Panc1 (cell line): ENCODE results near the gene SLC9A5. TPM values are rescaled to one million over a fixed set of nuclear protein-coding genes. Genes with fewer than 3 reads are reported as not detected.

Experiments used
- ATAC-seq: fragments of 200-7000 bp; cut with Tn5 transposase; 2 replicates; pipeline ENCODE4 v1.9.1; 2020; ENCODE audit warnings: mild to moderate bottlenecking, moderate library complexity
- BruUV-seq: library from RNA; stranded (reverse); fragments of 400-500 nt; replicated peaks from 2 replicates; lab custom pipeline; 2021; lab: Mats Ljungman, UMichigan
- CTCF ChIA-PET: fragments of 300-600 bp; sonication (Branson Sonifier 250); formaldehyde crosslinking; loops from one replicate; lab custom pipeline; 2022; ENCODE audit warnings: antibody characterized with exemption; lab: Charles Lee
- POLR2A ChIA-PET: fragments of 300-600 bp; sonication (Branson Sonifier 250); formaldehyde crosslinking; loops from one replicate; lab custom pipeline; 2022; ENCODE audit warnings: antibody characterized with exemption; lab: Charles Lee
- DNase-seq: peaks from one replicate; pipeline ENCODE4 v3.0.0-alpha.2; 2010; ENCODE audit warnings: low read depth, low spot score
- H3K27ac ChIP-seq: 2 replicates; pipeline ENCODE4 v1.5.1; 2011; ENCODE audit warnings: mild to moderate bottlenecking, low read length, inconsistent platforms
- H3K27me3 ChIP-seq: fragments of 200-500 bp; sonication (Bioruptor generic); 2 replicates; pipeline ENCODE4 v1.6.0; 2014; ENCODE audit warnings: low read length, inconsistent platforms; ENCODE audit not compliant: control insufficient read depth, insufficient read depth
- H3K36me3 ChIP-seq: fragments of 200-500 bp; sonication (Bioruptor generic); 2 replicates; pipeline ENCODE4 v1.5.1; 2014; ENCODE audit warnings: inconsistent platforms, mild to moderate bottlenecking, low read length, moderate library complexity; ENCODE audit not compliant: control insufficient read depth, insufficient read depth
- H3K4me1 ChIP-seq: 2 replicates; pipeline ENCODE4 v1.5.1; 2011; ENCODE audit warnings: inconsistent platforms, mild to moderate bottlenecking, low read length, moderate library complexity; ENCODE audit not compliant: control insufficient read depth, insufficient read depth
- H3K4me3 ChIP-seq, 2 experiments: 2 replicates each; pipeline ENCODE4 v1.5.1; 2011 to 2012; ENCODE audit warnings: low read depth in 2 of 2, low read length in 2 of 2, mild to moderate bottlenecking in 2 of 2, inconsistent platforms in 1 of 2, moderate library complexity in 1 of 2
- H3K9me3 ChIP-seq: fragments of 200-500 bp; sonication (Bioruptor generic); 2 replicates; pipeline ENCODE4 v1.5.1; 2014; ENCODE audit warnings: low read depth, mild to moderate bottlenecking, inconsistent platforms, low read length, moderate library complexity; ENCODE audit not compliant: control insufficient read depth, insufficient read depth
- CTCF ChIP-seq: fragments of 450-650 bp; IDR thresholded peaks from 2 replicates; pipeline ENCODE4 v1.5.1; 2017; ENCODE audit warnings: mild to moderate bottlenecking
- POLR2AphosphoS5 ChIP-seq: IDR thresholded peaks from 2 replicates; pipeline ENCODE4 v1.6.1; 2012; ENCODE audit warnings: mild to moderate bottlenecking, low read depth, low read length, moderate library complexity
- SIN3A ChIP-seq: IDR thresholded peaks from 2 replicates; pipeline ENCODE4 v1.6.1; 2012; ENCODE audit warnings: low read depth, mild to moderate bottlenecking, low read length, moderate library complexity, borderline replicate concordance; ENCODE audit not compliant: insufficient read depth
- TCF7L2 ChIP-seq: IDR thresholded peaks from 2 replicates; pipeline ENCODE4 v1.6.1; 2011; ENCODE audit warnings: mild to moderate bottlenecking, low read depth, low read length, inconsistent platforms
- in situ Hi-C: cut with HindIII; loops from 2 replicates; pipeline ENCODE4 v1.10.0; 2016; ENCODE audit warnings: low sequenced_read_pairs, low pct_unique_long_range_greater_than_20kb
- intact Hi-C: fragments of 100-400 bp; cut with micrococcal nuclease; formaldehyde crosslinking; loops from one replicate; pipeline ENCODE4 v1.10.0; 2022; ENCODE audit not compliant: unreplicated experiment
- total RNA-seq: library from RNA; stranded (reverse); gene quantifications from one replicate; pipeline ENCODE4 v1.2.1, GENCODE V29; 2021; ENCODE audit not compliant: unreplicated experiment
- TF ChIP-seq, protein P1 (sequence below), 2 experiments: IDR thresholded peaks; 2 replicates each; pipeline ENCODE4 v1.6.1; 2011 to 2012; ENCODE audit warnings: low read depth in 2 of 2, control low read depth in 1 of 2, low read length in 1 of 2, mild to moderate bottlenecking in 1 of 2, moderate library complexity in 1 of 2; ENCODE audit not compliant: insufficient read depth in 1 of 2

Gene SLC9A5
- total RNA-seq, 1 experiment from 2014 or later, result 1.7 TPM

DNA sequence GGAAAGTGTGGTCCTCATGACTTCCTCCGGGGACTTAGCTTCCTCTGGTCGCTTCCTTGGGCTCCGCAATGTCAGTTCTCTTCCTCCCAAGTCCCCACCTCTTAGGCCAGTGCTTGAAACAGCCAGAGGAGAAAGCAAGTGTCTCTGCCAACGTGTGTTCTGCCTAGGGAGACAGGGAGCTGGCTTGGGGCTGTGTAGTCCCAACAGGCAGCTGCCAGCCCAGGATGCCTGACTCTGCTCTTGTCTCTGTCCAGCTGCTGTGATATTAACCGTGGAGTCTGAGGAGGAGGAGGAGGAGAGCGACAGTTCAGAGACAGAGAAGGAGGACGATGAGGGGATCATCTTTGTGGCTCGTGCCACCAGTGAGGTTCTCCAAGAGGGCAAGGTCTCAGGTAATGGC lies 17.1 kb downstream of the SLC9A5 start:
- CTCF ChIA-PET, result no interaction called here
- H3K27me3 ChIP-seq, result no peaks in the 10 kb centered on the region
- H3K9me3 ChIP-seq, result no peaks in the 10 kb centered on the region
- TF ChIP-seq POLR2AphosphoS5, result no peak
- TF ChIP-seq, protein P1, sequence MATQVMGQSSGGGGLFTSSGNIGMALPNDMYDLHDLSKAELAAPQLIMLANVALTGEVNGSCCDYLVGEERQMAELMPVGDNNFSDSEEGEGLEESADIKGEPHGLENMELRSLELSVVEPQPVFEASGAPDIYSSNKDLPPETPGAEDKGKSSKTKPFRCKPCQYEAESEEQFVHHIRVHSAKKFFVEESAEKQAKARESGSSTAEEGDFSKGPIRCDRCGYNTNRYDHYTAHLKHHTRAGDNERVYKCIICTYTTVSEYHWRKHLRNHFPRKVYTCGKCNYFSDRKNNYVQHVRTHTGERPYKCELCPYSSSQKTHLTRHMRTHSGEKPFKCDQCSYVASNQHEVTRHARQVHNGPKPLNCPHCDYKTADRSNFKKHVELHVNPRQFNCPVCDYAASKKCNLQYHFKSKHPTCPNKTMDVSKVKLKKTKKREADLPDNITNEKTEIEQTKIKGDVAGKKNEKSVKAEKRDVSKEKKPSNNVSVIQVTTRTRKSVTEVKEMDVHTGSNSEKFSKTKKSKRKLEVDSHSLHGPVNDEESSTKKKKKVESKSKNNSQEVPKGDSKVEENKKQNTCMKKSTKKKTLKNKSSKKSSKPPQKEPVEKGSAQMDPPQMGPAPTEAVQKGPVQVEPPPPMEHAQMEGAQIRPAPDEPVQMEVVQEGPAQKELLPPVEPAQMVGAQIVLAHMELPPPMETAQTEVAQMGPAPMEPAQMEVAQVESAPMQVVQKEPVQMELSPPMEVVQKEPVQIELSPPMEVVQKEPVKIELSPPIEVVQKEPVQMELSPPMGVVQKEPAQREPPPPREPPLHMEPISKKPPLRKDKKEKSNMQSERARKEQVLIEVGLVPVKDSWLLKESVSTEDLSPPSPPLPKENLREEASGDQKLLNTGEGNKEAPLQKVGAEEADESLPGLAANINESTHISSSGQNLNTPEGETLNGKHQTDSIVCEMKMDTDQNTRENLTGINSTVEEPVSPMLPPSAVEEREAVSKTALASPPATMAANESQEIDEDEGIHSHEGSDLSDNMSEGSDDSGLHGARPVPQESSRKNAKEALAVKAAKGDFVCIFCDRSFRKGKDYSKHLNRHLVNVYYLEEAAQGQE (IDR thresholded peaks at IDR 0.05; ENCODE audit: insufficient read depth in 1 of 2, low read depth in 2 of 2, low read length in 1 of 2), result no peak
- no peak for TF ChIP-seq SIN3A
- TF ChIP-seq CTCF, result no peak
- TF ChIP-seq TCF7L2, result no peak
- no peaks in the 10 kb centered on the region; the same call in 1 of the 2 replicates for H3K4me1 ChIP-seq
- POLR2A ChIA-PET, result no interaction called here
- H3K36me3 ChIP-seq, result no peaks in the 10 kb centered on the region
- no TSS peak for BruUV-seq
- no peak overlapping the region for H3K4me3 ChIP-seq
- intact Hi-C loops, result no loop called here
- in situ Hi-C loops, result no loop called here
- no peak for DNase-seq
- no peak for ATAC-seq
- no peak overlapping the region for H3K27ac ChIP-seq

DNA sequence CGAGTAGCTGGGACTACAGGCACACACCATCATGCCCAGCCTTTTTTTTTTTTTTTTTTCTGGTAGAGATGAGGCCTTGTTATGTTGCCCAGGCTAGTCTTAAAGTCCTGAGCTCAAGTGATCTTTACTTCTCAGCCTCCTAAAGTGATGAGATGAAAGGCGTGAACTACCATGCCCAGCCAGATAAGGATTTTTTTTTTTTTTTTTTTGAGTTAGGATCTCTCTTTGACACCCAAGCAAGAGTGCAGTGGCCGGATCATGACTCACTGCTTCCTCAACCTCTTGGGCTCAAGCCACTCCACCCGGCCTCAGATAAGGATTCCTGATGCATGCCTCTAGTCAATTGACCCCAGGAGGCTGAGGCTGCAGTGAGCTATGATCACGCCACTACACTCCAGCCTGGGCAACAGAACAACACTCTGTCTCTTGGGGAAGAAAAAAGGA lies 19.4 kb downstream of the SLC9A5 start:
- H3K4me1 ChIP-seq, result no peaks in the 10 kb centered on the region; the same call in 1 of the 2 replicates
- no peaks in the 10 kb centered on the region for H3K36me3 ChIP-seq
- in situ Hi-C loops, result no loop called here
- intact Hi-C loops, result no loop called here
- ChIA-PET CTCF (interaction anchor here (0.6 kb wide), 2 partner anchors 20 to 47 kb away, joined by 3 read pairs; no protein-coding TSS in a partner anchor), POLR2A (interaction anchor here (0.8 kb wide), 1 partner anchor 29 kb away, joined by 7 read pairs; no protein-coding TSS in a partner anchor)
- no peaks in the 10 kb centered on the region for H3K27me3 ChIP-seq
- ATAC-seq, result peak; percentile 68; the same call in 1 of the 2 replicates
- H3K27ac ChIP-seq, result no peak overlapping the region
- BruUV-seq, result no TSS peak
- TF ChIP-seq POLR2AphosphoS5 (no peak), CTCF (no peak), TCF7L2 (no peak), SIN3A (no peak)
- TF ChIP-seq, protein P1 (IDR thresholded peaks at IDR 0.05; ENCODE audit: insufficient read depth in 1 of 2, low read depth in 2 of 2, low read length in 1 of 2), result no peak
- H3K9me3 ChIP-seq, result no peaks in the 10 kb centered on the region
- DNase-seq, result no peak
- H3K4me3 ChIP-seq, result no peak overlapping the region
